Tibial nerve (tissue), 4 donors: ENCODE data around the gene ROBO1.

Source experiments
- CTCF ChIP-seq, 5 experiments: fragments of 200-600 bp in 3 of 5; fragments of 450-650 bp in 2 of 5; sonication (generic) in 3 of 5; IDR thresholded peaks; one replicate each; pipeline ENCODE4 v1.5.1; 2016 to 2019; ENCODE audit warnings: antibody characterized with exemption in 5 of 5, mild to moderate bottlenecking in 3 of 5, moderate library complexity in 2 of 5
- EP300 ChIP-seq, 2 donors: sonication (generic); formaldehyde crosslinking; IDR thresholded peaks; one replicate each; pipeline ENCODE4 v1.6.1; 2017; ENCODE audit warnings: antibody characterized with exemption in 2 of 2, mild to moderate bottlenecking in 1 of 2
- POLR2A ChIP-seq, 2 donors: fragments of 450-650 bp; IDR thresholded peaks; one replicate each; pipeline ENCODE4 v1.6.1; 2017; ENCODE audit warnings: antibody characterized with exemption in 2 of 2, mild to moderate bottlenecking in 2 of 2, moderate library complexity in 2 of 2

GRCh38 chr3:79012530-79012913 lies 755.3 kb downstream of the ROBO1 start:
- TF ChIP-seq CTCF (IDR thresholded peaks at IDR 0.05) (no peak), POLR2A (IDR thresholded peaks at IDR 0.05) (no peak), EP300 (IDR thresholded peaks at IDR 0.05) (no peak)
